Activated CD4-positive, alpha-beta memory T cell treated with anti-CD3 and anti-CD28 coated beads for 36 hours (primary cell): ENCODE measurements around the gene COG7. TPM values are rescaled to one million over a fixed set of nuclear protein-coding genes. Genes with fewer than 3 reads are reported as not detected.

ENCODE experiments used
- CTCF ChIA-PET: fragments of 350-600 bp; sonication (Branson Sonifier 250); formaldehyde crosslinking; loops from one replicate; lab custom pipeline; 2021; ENCODE audit warnings: antibody characterized with exemption, inconsistent platforms; lab: Charles Lee
- POLR2A ChIA-PET: fragments of 350-600 bp; sonication (Branson Sonifier 250); formaldehyde crosslinking; loops from one replicate; lab custom pipeline; 2021; ENCODE audit warnings: antibody characterized with exemption; lab: Charles Lee
- DNase-seq: peaks from one replicate; pipeline ENCODE4 v3.0.0-alpha.2; 2020
- H3K27ac Mint-ChIP-seq: one replicate; pipeline ENCODE4 v1.8.0; 2021; ENCODE audit warnings: mixed read lengths
- H3K27me3 Mint-ChIP-seq: one replicate; pipeline ENCODE4 v1.8.0; 2021; ENCODE audit warnings: mixed read lengths
- H3K36me3 Mint-ChIP-seq: one replicate; pipeline ENCODE4 v1.8.0; 2021; ENCODE audit warnings: mixed read lengths
- H3K4me1 Mint-ChIP-seq: one replicate; pipeline ENCODE4 v1.8.0; 2021; ENCODE audit warnings: low read depth, mixed read lengths
- H3K4me3 Mint-ChIP-seq: one replicate; pipeline ENCODE4 v1.8.0; 2021; ENCODE audit warnings: mild to moderate bottlenecking, mixed read lengths
- H3K9me3 Mint-ChIP-seq: one replicate; pipeline ENCODE4 v1.8.0; 2021; ENCODE audit warnings: mixed read lengths
- intact Hi-C: fragments of 100-400 bp; cut with micrococcal nuclease; formaldehyde crosslinking; loops from one replicate; pipeline ENCODE4 v1.15.1; 2023
- total RNA-seq, 2 experiments: library from RNA; stranded (reverse); gene quantifications; one replicate each; pipeline ENCODE4 v1.2.3, GENCODE V29; 2021

COG7 gene
- 10 to 100 TPM; 17.0 to 18.1 TPM for total RNA-seq

DNA sequence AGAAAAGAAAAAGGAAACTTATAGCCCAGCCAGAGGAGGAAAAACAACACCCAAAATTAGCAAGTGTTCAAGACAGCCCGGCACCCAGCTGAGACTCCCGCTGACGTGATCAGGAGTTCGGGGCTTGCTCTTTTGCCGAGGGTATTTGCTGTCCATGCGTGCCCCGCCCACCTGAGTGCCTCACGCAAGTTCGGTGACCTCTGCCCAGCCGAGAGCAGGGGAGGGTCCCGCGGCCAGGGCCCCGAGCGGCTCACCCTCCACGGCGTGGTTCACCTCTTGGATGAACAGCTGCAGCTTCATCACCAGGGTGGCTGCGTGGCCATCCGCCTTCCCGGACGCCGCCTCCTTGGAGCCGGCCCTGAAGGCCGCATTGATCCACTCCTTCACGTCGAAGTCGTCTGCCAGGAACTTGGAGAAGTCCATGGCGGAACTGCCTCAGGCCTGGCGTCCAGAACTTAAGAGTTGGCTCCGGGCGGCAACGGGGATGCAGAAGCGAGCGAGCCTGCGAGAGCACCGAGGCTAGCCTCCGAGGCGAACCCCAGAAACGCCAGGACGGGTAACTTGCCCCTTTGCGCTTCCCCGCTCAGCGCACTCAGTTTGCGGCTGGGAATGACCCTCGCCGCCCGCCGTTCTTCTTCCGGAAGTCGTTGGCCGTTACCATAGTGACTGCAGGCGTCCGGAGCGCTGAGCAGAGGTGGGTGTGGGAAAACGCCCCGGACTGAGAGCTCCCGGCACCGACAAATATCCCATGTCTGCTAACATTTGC is at the start of gene COG7:
TSS of gene COG7 (minus strand) at position 618 of the 766 bp plus-strand sequence. CDS start at position 423, 195 bp downstream.
- ChIA-PET POLR2A (interaction anchor here (1.0 to 1.4 kb wide), 3 partner anchors 52 to 105 kb away, joined by 3 to 5 read pairs (median 4); partner anchors contain the start of gene UBFD1), CTCF (interaction anchor here (0.8 to 3.2 kb wide), 5 partner anchors 8 to 105 kb away, joined by 3 to 32 read pairs (median 4); partner anchors contain the start of genes EARS2 and UBFD1)
- peaks cover 25% of the 10 kb centered on the region for H3K4me1 Mint-ChIP-seq
- H3K27me3 Mint-ChIP-seq = no peaks in the 10 kb centered on the region
- peaks cover 2% of the 10 kb centered on the region for H3K36me3 Mint-ChIP-seq
- H3K9me3 Mint-ChIP-seq = no peaks in the 10 kb centered on the region
- peak within 1 kb of the TSS; percentile 91 for H3K4me3 Mint-ChIP-seq
- peak within 1 kb of the TSS; percentile 52 for H3K27ac Mint-ChIP-seq
- intact Hi-C loops = loop anchor here (1.0 to 2.0 kb wide), 3 partner anchors 52 to 144 kb away; partner anchors contain the start of genes EARS2, NDUFAB1 and UBFD1
- DNase-seq = peak; percentile 91

DNA sequence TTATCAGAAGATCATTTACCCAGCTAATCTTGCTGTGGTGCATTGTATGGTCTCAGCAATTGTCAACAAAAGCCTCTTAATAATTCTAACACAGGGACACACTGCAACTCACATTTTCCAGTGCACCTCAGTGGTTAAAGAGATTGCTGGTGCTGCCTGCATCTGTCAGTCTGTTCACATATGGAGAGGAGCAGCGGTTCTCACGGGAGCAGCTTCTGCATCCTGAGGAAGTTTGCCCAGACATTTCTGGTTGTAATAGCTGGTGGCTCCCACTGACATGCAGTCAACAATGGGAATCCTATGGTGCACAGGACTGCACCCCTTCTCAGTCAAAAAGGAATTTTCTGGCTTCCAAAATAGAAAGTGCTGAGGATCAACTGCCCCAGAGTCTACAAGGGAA is 49.5 kb upstream of the COG7 start:
- CTCF ChIA-PET = no interaction called here
- H3K27ac Mint-ChIP-seq = no peak overlapping the region
- DNase-seq = no peak
- H3K27me3 Mint-ChIP-seq = no peaks in the 10 kb centered on the region
- H3K9me3 Mint-ChIP-seq = no peaks in the 10 kb centered on the region
- H3K36me3 Mint-ChIP-seq = peaks cover 8% of the 10 kb centered on the region
- no peak overlapping the region for H3K4me3 Mint-ChIP-seq
- intact Hi-C loops = loop anchor here (5.0 to 10.0 kb wide), 3 partner anchors 95 to 172 kb away; partner anchors contain the start of genes DCTN5, NDUFAB1, PALB2 and PLK1
- peaks cover 74% of the 10 kb centered on the region for H3K4me1 Mint-ChIP-seq
- POLR2A ChIA-PET = no interaction called here

DNA sequence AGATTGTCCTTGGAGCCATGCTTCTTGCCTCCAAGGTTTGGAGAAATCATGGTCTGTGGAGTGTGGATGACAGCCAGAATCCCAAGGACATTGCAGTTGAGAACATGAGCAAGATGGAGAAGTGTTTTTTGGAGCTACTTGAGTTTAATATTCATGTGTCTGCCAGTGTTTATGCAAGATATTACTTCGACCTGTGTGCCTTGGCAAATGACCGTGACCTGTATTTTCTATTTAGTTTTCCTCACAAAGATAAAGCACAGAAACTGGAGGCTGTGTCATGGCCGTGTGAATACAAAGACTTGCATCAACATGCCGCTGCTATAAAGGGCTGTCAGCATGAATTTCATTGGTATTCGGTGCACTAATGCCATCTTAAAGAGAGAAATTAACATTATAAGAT is 48.3 kb upstream of the COG7 start:
- POLR2A ChIA-PET = no interaction called here
- H3K4me1 Mint-ChIP-seq = peaks cover 68% of the 10 kb centered on the region
- CTCF ChIA-PET = no interaction called here
- no peak overlapping the region for H3K4me3 Mint-ChIP-seq
- no peaks in the 10 kb centered on the region for H3K27me3 Mint-ChIP-seq
- intact Hi-C loops = loop anchor here (5.0 to 10.0 kb wide), 3 partner anchors 96 to 174 kb away; partner anchors contain the start of genes DCTN5, NDUFAB1, PALB2 and PLK1
- DNase-seq = no peak
- H3K27ac Mint-ChIP-seq = no peak overlapping the region
- H3K36me3 Mint-ChIP-seq = peaks cover 7% of the 10 kb centered on the region
- no peaks in the 10 kb centered on the region for H3K9me3 Mint-ChIP-seq

DNA sequence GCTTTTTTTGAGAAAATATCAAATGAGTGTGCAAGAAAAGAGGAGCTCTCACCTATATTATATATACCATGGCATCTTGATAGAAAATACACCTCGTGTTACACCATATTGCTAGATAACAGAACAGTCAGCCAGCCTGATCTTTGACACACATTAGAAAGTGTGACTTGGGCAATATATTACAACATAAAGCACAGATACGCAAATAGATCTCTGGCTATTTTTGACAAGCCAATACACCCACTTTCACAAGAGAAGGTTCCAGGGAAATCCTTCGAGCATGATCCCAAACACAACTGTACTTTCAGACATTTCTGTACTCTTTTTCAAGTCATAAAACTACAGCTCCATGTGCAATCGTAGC is 47.9 kb upstream of the COG7 start:
- ChIA-PET POLR2A (no interaction called here), CTCF (no interaction called here)
- H3K4me1 Mint-ChIP-seq = peaks cover 64% of the 10 kb centered on the region
- H3K27ac Mint-ChIP-seq = no peak overlapping the region
- H3K36me3 Mint-ChIP-seq = peaks cover 7% of the 10 kb centered on the region
- no peaks in the 10 kb centered on the region for H3K9me3 Mint-ChIP-seq
- no peak overlapping the region for H3K4me3 Mint-ChIP-seq
- H3K27me3 Mint-ChIP-seq = no peaks in the 10 kb centered on the region
- no peak for DNase-seq
- intact Hi-C loops = loop anchor here (5.0 to 10.0 kb wide), 3 partner anchors 96 to 174 kb away; partner anchors contain the start of genes DCTN5, NDUFAB1, PALB2 and PLK1

DNA sequence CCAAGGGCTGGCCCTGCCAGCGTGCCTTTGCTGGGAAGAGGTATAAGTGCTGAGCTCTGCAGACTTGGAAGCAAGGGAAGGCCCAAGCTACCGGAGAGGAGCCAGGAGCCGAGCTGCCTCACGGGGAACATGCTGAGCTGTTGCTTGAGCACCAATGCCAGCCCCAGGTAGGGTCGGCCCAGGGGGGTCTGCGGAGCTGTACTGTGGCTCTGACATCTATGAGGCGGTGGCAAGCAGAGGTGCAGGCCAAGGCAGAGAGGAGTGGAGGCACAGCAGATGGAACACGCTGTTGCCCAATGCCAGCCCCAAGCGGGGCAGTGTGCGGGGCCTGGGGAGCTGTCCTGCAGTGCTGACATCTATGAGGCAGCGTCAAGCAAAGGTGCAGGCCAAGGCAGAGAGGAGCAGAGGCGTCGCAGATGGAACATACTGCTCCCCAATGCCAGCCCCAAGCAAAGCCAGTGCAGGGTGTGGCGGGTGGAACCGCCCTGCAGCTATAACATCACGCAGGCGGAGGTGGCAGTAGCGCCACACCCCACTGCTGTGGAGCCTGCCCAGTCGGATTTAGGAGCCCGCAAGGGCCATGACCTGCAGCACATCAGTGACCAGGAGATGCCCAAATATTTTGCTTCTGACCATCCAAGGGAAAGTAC is 47.3 kb upstream of the COG7 start:
- POLR2A ChIA-PET = interaction anchor here (0.6 kb wide), 1 partner anchor 11 kb away, joined by 3 read pairs; no protein-coding TSS in a partner anchor
- peaks cover 10% of the 10 kb centered on the region for H3K36me3 Mint-ChIP-seq
- CTCF ChIA-PET = no interaction called here
- intact Hi-C loops = loop anchor here (5.0 to 10.0 kb wide), 3 partner anchors 97 to 174 kb away; partner anchors contain the start of genes DCTN5, NDUFAB1, PALB2 and PLK1
- H3K9me3 Mint-ChIP-seq = no peaks in the 10 kb centered on the region
- no peak for DNase-seq
- no peaks in the 10 kb centered on the region for H3K27me3 Mint-ChIP-seq
- H3K4me1 Mint-ChIP-seq = peaks cover 59% of the 10 kb centered on the region
- no peak overlapping the region for H3K4me3 Mint-ChIP-seq
- H3K27ac Mint-ChIP-seq = no peak overlapping the region

- DNase-seq = no peak
- ChIA-PET CTCF (no interaction called here), POLR2A (interaction anchor here (0.6 kb wide), 1 partner anchor 10 kb away, joined by 3 read pairs; no protein-coding TSS in a partner anchor)
- H3K36me3 Mint-ChIP-seq = peaks cover 10% of the 10 kb centered on the region
- no peaks in the 10 kb centered on the region for H3K27me3 Mint-ChIP-seq
- intact Hi-C loops = loop anchor here (5.0 to 10.0 kb wide), 3 partner anchors 98 to 175 kb away; partner anchors contain the start of genes DCTN5, NDUFAB1, PALB2 and PLK1
- H3K4me3 Mint-ChIP-seq = no peak overlapping the region
- H3K9me3 Mint-ChIP-seq = no peaks in the 10 kb centered on the region
- H3K27ac Mint-ChIP-seq = no peak overlapping the region
- H3K4me1 Mint-ChIP-seq = peaks cover 53% of the 10 kb centered on the region
These were observed 46.8 kb upstream of the COG7 start for GRCh38 chr16:23499801-23500200.

DNA sequence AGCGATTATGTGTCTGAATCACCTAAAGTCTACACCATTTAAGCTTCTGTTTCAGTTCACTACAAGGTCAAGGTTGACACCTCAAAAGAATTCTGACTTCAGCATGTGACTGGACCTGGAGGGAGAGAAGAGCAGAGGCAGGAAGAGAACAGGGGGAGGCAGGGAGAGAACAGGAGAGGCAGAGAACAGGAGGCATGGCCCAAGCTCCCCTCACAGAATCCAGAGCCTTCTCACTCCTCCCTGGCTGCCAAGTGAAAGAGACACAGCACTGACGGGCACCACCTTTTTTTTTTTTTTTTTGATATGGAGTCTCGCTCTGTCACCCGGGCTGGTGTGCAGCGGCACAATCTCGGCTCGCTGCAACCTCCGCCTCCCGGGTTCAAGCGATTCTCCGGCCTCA is 45.9 kb upstream of the COG7 start:
- Mint-ChIP-seq H3K36me3 (peaks cover 11% of the 10 kb centered on the region), H3K9me3 (no peaks in the 10 kb centered on the region), H3K4me1 (peaks cover 44% of the 10 kb centered on the region), H3K27ac (peak overlapping the region; percentile 6), H3K27me3 (no peaks in the 10 kb centered on the region), H3K4me3 (no peak overlapping the region)
- intact Hi-C loops = no loop called here
- POLR2A ChIA-PET = no interaction called here
- DNase-seq = no peak
- CTCF ChIA-PET = interaction anchor here (0.5 kb wide), 1 partner anchor 546 kb away, joined by 3 read pairs; no protein-coding TSS in a partner anchor

DNA sequence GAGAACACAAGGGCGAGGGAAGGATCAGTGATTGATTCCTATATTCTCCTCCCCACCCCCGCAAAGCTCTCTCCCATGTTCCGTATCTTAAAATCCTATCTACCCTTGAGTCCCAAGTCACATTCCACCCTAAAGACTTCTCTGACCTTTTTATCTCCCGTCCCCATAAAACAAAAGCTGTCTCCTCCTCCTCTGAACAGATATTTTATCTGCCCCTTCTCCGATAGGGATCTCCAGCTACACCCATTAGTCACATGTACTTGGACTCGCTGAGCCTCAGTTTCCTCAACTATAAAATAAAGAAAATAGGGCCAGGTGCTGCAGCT is 44.5 kb upstream of the COG7 start:
- H3K36me3 Mint-ChIP-seq = peaks cover 11% of the 10 kb centered on the region
- H3K4me3 Mint-ChIP-seq = no peak overlapping the region
- DNase-seq = no peak
- POLR2A ChIA-PET = no interaction called here
- intact Hi-C loops = no loop called here
- H3K27me3 Mint-ChIP-seq = no peaks in the 10 kb centered on the region
- H3K9me3 Mint-ChIP-seq = no peaks in the 10 kb centered on the region
- CTCF ChIA-PET = no interaction called here
- peaks cover 34% of the 10 kb centered on the region for H3K4me1 Mint-ChIP-seq
- H3K27ac Mint-ChIP-seq = no peak overlapping the region

DNA sequence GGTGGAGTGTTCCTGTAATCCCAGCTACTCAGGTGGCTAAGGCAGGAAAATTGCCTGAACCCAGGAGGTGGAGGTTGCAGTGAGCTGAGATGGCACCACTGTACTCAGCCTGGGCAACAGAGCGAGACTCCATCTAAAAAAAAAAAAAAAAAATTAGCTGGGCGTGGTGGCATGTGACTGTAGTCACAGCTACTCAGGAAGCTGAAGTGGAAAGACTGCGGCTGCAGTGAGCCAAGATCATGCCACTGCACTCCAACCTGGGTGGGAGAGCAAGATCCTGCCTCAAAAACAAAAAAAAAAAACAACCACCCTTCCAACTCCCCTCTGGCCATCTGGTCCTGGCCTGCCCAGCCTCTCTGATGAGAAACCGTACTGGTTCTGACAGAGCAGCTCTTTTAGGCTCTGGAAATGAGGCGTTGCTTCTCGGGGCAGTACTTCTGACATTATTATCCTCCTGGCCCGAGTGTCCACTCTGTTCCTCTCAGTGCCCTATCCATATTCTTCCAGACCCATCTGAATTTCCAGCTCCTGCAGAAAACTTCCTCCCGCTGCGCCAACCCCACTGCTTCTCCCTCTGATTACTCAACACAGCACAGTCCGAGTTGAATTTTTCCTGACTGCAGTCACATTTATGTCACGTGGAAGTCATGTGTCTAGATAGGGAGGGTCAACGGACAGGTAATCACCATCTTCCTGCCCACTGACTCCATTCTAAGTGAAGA is 44.0 kb upstream of the COG7 start:
- CTCF ChIA-PET = interaction anchor here (1.2 kb wide), 1 partner anchor 61 kb away, joined by 3 read pairs; no protein-coding TSS in a partner anchor

GRCh38 chr16:23495671-23496070 is 42.7 kb upstream of the COG7 start:
- POLR2A ChIA-PET = no interaction called here
- DNase-seq = no peak
- no peaks in the 10 kb centered on the region for H3K9me3 Mint-ChIP-seq
- H3K27ac Mint-ChIP-seq = no peak overlapping the region
- no peaks in the 10 kb centered on the region for H3K27me3 Mint-ChIP-seq
- H3K4me3 Mint-ChIP-seq = no peak overlapping the region
- peaks cover 23% of the 10 kb centered on the region for H3K4me1 Mint-ChIP-seq
- peaks cover 18% of the 10 kb centered on the region for H3K36me3 Mint-ChIP-seq
- intact Hi-C loops = no loop called here
- CTCF ChIA-PET = interaction anchor here (1.2 kb wide), 1 partner anchor 60 kb away, joined by 3 read pairs; no protein-coding TSS in a partner anchor

More for the DNA sequence above, 44.0 kb upstream of the COG7 start:
- H3K27me3 Mint-ChIP-seq = no peaks in the 10 kb centered on the region
- DNase-seq = no peak
- no peak overlapping the region for H3K27ac Mint-ChIP-seq
- POLR2A ChIA-PET = interaction anchor here (0.7 kb wide), 1 partner anchor 68 kb away, joined by 3 read pairs; no protein-coding TSS in a partner anchor
- intact Hi-C loops = no loop called here
- H3K4me3 Mint-ChIP-seq = no peak overlapping the region
- peaks cover 29% of the 10 kb centered on the region for H3K4me1 Mint-ChIP-seq
- H3K36me3 Mint-ChIP-seq = peaks cover 15% of the 10 kb centered on the region
- no peaks in the 10 kb centered on the region for H3K9me3 Mint-ChIP-seq

DNA sequence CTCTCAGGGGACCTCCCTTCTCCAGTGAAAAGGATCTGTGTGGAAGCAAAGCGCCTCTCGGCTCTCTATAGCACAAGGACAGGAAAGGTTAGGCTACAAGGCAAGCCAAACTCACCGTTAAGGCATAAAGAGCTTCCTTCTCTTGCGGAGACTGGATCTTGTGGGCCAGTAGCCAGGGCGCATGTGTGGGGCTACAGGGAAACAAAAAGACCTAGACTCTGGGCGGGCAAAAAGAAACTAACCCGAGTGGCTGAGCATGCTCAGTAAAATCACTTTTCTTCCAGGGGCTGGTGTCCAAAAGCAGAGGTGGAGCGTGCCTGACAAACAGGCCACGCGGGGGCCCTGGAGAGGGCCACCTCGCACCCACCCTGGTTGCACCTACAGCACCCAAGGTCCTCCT is 41.2 kb upstream of the COG7 start:
- peaks cover 26% of the 10 kb centered on the region for H3K36me3 Mint-ChIP-seq
- no peak for DNase-seq
- peaks cover 12% of the 10 kb centered on the region for H3K4me1 Mint-ChIP-seq
- ChIA-PET CTCF (no interaction called here), POLR2A (no interaction called here)
- H3K27ac Mint-ChIP-seq = no peak overlapping the region
- no peaks in the 10 kb centered on the region for H3K9me3 Mint-ChIP-seq
- H3K4me3 Mint-ChIP-seq = no peak overlapping the region
- intact Hi-C loops = no loop called here
- H3K27me3 Mint-ChIP-seq = no peaks in the 10 kb centered on the region
